ENCODE measurements around the gene TMEM62. TPM values are rescaled to one million over a fixed set of nuclear protein-coding genes. Genes with fewer than 3 reads are reported as not detected.

The TMEM62 gene
- total RNA-seq, 2 donors from 2014 or later, result 33.0 to 34.2 TPM

DNA sequence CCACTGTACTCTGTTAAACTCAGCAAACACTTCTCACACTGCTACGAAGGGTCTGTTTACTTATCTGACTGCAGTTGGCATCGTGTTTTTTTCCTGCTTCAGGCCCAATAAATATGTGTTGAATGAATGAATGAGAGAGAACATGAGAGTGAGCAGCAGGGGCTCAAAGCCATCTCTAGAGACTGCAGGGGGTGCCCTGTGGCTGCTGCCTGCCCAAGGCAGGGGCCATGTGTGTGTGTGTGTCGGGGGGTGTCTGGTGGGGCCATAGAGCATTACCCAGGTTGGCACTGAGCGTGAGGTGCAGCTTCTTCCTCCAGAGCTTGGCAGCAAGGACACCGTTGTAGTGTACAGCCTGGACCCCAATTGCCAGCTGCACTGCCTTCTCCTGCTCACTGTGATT is 72.7 kb downstream of the TMEM62 start:
- Histone ChIP-seq H3K27ac (no peak overlapping the region), H3K27me3 (no peaks in the 10 kb centered on the region), H3K9ac (ENCODE audit: low read depth in 2 of 2, low read length in 2 of 2) (no peak overlapping the region), H3K4me3 (no peak overlapping the region), H3K4me1 (no peaks in the 10 kb centered on the region), H3K36me3 (no peaks in the 10 kb centered on the region), H3K9me3 (no peaks in the 10 kb centered on the region)
- no peak for DNase-seq
- no peak for TF ChIP-seq CTCF (IDR thresholded peaks at IDR 0.05)
- intact Hi-C loops (cut with DNase I), result no loop called here

- Histone ChIP-seq H3K27me3 (no peaks in the 10 kb centered on the region), H3K4me1 (no peaks in the 10 kb centered on the region), H3K9ac (ENCODE audit: low read depth in 2 of 2, low read length in 2 of 2) (no peak overlapping the region), H3K27ac (no peak overlapping the region), H3K36me3 (no peaks in the 10 kb centered on the region), H3K4me3 (no peak overlapping the region), H3K9me3 (no peaks in the 10 kb centered on the region)
- DNase-seq, result no peak
- no peak for TF ChIP-seq CTCF (IDR thresholded peaks at IDR 0.05)
- intact Hi-C loops (cut with DNase I), result no loop called here
These were observed 73.6 kb downstream of the TMEM62 start for GRCh38 chr15:43207024-43207423.

GRCh38 chr15:43208052-43209002 is 74.9 kb downstream of the TMEM62 start:
- Histone ChIP-seq H3K9me3 (no peaks in the 10 kb centered on the region), H3K27me3 (no peaks in the 10 kb centered on the region), H3K36me3 (no peaks in the 10 kb centered on the region), H3K4me3 (no peak overlapping the region), H3K4me1 (no peaks in the 10 kb centered on the region), H3K27ac (no peak overlapping the region), H3K9ac (ENCODE audit: low read depth in 2 of 2, low read length in 2 of 2) (no peak overlapping the region)
- no peak for TF ChIP-seq CTCF (IDR thresholded peaks at IDR 0.05)
- no peak for DNase-seq
- intact Hi-C loops (cut with DNase I), result no loop called here

- no peak overlapping the region for H3K27ac ChIP-seq
- no peaks in the 10 kb centered on the region for H3K9me3 ChIP-seq
- no peaks in the 10 kb centered on the region for H3K4me1 ChIP-seq
- no peak overlapping the region for H3K9ac ChIP-seq (ENCODE audit: low read depth in 2 of 2, low read length in 2 of 2)
- no peak for DNase-seq
- H3K4me3 ChIP-seq, result no peak overlapping the region
- H3K36me3 ChIP-seq, result no peaks in the 10 kb centered on the region
- TF ChIP-seq CTCF (IDR thresholded peaks at IDR 0.05), result no peak
- H3K27me3 ChIP-seq, result no peaks in the 10 kb centered on the region
- intact Hi-C loops (cut with DNase I), result no loop called here
These were observed 75.9 kb downstream of the TMEM62 start for GRCh38 chr15:43209059-43209824.

- TF ChIP-seq CTCF (IDR thresholded peaks at IDR 0.05), result no peak
- Histone ChIP-seq H3K27me3 (no peaks in the 10 kb centered on the region), H3K36me3 (no peaks in the 10 kb centered on the region), H3K27ac (no peak overlapping the region), H3K4me3 (no peak overlapping the region), H3K9ac (ENCODE audit: low read depth in 2 of 2, low read length in 2 of 2) (no peak overlapping the region), H3K9me3 (no peaks in the 10 kb centered on the region), H3K4me1 (no peaks in the 10 kb centered on the region)
- DNase-seq, result no peak
- intact Hi-C loops (cut with DNase I), result no loop called here
These were observed 76.9 kb downstream of the TMEM62 start for GRCh38 chr15:43210172-43210745.
